GM19438 (cell line): ENCODE results near the gene FOXA2.
"Not testable (repeated sequence)": the region's sequence is repeated elsewhere in the genome, so short reads cannot be mapped to it uniquely, and the experiment has no call there.

ENCODE experiments used
- ATAC-seq: cut with Tn5 transposase; IDR thresholded peaks from one replicate; pipeline ENCODE4 v1.9.1; 2021; ENCODE audit warnings: low read depth; ENCODE audit not compliant: unreplicated experiment

Gene FOXA2

DNA sequence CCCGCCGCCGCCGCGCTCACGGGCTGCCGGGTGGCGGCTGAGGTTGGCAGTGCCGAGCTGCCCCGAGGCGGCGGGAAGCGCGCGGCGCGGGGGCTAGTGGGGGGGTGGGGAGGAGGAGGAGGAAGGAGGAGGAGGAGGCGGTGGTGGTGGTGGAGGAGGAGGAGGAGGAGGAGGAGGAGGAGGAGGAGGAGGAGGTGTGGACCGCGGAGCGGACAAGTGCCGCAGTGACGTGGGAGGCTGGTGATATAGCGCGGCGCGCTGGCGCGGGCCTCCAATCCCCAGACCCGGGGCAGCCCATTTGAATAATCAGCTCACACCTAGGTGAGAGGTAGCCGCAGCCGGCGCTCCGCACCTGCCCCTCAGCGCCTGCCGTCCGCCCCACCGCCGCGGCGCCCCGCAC is at the start of gene FOXA2:
FOXA2 (minus strand) TSS at position 51 of the 400 bp plus-strand sequence. CDS start 294 bp downstream, outside the sequence.
- ATAC-seq = no peak

- ATAC-seq = no peak
Observed at GRCh38 chr20:22630701-22631100, 46.3 kb upstream of the FOXA2 start.

DNA sequence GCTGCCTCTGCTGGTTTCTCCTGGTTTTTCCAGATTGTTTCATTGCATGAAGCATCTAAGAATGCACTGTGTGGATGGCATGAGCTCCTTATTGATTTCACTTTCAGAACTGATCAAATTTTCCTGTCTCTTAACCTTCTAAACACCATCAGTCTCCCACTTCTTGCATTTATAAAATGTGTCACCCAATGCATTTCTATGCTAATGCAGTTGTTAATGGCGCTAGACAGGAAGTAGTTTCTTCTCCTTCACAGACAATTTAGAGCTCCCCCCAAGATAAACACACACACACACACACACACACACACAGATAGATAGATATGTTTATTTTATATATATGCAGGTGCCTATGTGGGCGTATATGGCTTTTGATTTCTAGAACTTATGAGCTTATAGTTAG is 45.6 kb upstream of the FOXA2 start:
- no peak for ATAC-seq

DNA sequence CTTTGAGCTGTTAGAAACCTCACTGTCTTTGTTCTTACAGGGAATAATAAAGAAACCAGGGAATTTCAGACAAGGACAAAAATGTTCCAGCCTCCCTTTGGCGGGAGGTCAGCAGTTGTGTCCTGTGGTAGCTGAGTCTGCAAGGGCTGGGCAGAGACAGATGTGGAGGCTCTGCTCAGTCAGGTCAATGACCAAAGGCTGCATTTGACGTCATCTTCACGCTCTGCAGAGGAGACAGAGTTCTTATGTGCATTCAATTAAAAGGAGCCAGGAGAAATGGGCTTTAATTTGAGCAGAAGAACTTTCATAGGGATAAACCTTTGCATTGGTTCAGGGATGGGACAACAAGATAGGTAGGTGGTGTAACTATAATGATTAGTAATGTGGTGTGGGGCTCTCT is 45.1 kb upstream of the FOXA2 start:
- no peak for ATAC-seq

DNA sequence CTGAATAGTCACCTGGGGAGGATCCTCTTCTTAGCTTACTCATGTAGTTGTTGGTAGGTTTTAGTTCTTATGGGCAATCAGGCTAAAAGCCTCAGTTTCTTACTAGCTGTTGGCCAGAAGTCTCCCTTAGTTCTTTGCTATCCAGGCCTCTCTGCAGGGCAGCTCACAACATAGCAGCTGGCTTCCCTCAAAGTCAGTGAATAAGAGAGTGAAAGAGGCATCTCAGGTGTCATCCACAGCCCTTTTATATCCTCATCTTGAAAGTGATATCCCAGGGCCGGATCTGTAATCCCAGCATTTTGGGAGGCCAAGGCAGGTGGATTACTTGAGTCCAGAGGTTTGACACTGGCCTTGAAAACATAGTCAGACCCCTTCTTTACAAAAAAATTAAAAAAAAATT is 42.1 kb upstream of the FOXA2 start:
- ATAC-seq = no peak

DNA sequence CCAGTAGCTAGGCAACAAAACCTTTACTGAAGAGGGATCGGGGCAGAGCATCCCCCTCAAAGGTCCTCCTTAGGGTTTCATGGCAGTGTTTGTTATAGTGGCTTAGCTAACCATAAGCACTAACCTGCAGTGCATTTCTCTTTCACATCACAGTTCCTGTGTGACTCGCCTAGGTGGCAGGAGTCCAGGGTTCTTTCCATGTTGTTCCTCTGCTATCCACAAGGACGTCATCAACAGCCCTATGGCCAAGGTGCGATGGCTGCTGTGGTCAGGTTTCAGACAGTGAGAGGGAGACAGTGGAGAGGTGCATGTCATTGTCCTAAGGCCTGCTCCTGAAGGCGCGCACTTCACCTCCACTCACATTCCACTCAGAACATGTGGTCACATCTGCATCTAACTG is 38.8 kb upstream of the FOXA2 start:
- ATAC-seq = no peak

DNA sequence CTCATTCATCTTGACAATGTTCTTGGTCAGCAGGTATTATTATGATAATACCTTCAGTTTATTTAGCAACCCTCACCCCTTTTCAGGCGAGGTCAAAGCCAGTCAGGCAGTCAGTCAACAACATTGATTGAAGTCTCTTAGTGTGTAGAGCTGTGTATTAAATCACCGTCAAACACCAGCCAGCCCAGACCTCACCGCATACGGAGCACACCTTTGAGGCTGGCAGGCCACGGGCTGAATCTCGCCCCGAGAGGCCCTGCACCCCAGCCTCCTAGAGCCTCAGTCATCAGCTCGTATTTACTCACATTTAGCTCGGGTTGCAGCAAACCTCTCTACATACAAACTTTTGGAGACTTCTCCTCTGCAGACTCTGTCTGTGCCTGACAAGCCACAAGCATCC is 36.0 kb upstream of the FOXA2 start:
- ATAC-seq = no peak

DNA sequence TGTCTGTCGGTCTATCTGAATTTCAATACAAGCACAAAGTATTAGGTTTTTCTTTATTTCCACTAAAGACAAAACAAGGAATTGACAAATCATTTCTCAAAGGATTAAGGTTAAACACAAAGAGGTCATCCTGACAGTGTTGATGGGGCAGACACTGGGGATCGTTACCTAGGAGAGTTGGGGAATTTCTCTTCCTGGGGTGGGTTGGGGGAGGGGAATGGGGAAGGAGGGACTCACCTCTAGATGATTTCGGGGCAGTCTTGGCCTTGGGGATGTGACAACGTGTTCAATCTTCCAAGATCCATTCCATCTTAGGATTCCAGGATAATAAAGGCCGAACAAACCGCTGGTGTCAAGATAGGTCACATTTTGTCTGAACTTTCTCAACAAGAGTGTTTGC is 35.4 kb upstream of the FOXA2 start:
- ATAC-seq = no peak

- no peak for ATAC-seq
Observed at GRCh38 chr20:22619272-22619671, 34.9 kb upstream of the FOXA2 start.

DNA sequence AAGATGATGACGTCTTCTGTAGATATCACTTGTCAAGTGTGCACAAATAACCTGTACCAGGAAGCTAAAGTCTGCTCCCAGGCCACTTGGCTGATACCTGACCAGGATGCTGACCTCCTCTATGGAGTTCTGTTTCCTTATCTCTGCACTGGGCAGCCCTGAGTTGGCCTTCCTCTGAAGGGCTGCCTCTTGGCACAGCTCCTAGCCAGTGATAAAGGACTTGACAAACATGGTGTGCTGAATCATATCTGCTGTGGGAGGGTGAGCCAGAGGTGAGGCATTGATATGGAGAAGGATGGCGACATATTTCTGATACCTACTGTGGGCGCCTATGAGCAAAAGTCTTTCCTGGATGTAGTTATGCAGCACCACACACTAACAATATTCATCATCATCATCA is 32.8 kb upstream of the FOXA2 start:
- ATAC-seq = no peak

DNA sequence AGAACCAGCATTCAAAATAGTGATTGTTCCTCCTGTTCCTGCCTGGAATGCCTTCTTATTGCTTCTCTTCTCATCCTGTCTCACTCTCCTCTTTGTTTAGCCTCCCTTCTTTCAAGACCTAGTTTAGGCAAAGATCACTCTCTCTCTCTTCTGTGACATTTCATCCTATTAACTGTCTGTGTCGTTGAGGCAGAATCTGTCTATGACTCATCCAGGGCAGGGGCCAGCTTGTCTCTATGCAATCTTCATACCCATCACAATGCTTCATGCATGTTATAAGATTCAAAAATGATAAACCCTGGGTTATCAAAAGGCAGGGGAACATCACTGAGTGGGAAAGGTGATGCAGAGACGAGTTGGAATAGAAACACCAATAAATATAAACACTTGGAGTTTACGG is 32.2 kb upstream of the FOXA2 start:
- ATAC-seq = no peak

- ATAC-seq = no peak
Observed at GRCh38 chr20:22615425-22615824, 31.1 kb upstream of the FOXA2 start.

DNA sequence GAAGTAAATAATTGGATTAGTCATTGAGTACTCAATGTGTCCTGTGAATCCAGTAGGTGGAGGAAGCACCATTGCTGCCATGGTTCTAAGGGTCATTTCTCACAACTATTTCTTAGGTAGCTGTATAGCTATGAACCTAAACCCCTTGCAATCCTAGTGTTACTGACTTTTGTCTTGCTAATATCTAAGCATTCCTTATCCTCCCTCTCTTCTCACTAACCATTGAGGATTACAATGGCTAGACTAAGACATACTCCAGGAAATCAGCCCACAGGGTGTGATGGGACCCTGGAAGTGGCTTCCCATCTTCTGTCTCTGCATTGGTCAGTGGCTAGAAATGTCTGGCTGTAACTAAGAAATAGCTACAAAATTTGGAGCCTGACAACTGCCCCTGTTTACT is 27.3 kb upstream of the FOXA2 start:
- no peak for ATAC-seq

DNA sequence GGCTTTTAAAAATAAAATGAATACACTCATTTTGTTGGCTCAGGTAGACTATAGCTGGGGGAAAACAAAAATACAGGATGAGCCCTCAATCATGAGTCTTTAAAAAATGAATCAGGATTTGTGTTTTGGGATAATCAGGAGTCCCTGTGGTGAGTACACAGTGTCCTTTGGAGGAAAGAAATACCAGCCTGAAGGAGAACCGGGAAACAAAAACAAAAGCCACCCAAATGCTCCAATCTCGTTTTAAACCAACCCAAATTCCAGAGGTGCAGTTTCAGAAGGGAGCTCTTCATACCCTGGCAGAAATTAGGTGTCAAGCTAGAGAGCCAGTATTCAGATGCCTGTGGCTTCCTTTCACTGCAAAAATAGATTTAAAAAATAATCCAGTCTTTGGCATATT is 23.3 kb upstream of the FOXA2 start:
- no peak for ATAC-seq

DNA sequence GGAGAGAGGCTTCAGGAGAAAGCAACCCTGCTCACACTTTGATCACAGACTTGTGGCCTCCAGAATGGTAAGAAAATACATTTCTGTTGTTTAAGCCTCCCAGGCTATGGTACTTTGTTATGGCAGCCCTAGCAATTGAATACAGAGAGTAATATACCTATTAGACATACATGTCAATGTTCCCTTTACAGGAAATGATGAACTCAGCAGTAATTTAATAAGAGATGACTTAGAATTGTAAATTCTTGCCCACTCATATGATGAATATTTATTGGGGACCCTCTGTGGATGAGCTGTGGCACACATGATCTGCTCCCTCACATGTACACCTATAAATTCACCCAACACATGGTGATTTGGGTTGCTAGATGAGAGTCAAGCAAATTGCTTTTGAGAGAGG is 20.4 kb upstream of the FOXA2 start:
- ATAC-seq = no peak

- ATAC-seq = no peak
Observed at GRCh38 chr20:22601361-22602141, 17.2 kb upstream of the FOXA2 start.

DNA sequence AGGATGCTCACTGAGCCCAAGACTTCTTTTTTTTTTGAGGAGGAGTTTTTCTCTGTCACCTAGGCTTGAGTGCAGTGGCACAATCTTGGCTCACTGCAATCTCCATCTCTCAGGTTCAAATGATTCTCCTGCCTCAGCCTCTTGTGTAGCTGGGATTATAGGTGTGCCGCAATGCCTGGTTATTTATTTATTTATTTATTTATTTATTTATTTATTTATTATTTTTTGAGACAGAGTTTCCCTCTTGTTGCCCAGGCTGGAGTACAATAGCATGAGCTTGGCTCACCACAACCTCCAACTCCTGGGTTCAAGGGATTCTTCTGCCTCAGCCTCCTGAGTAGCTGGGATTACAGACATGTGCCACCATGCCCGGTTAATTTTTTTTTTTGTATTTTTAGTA is 14.9 kb upstream of the FOXA2 start:
- not testable (repeated sequence) for ATAC-seq

GRCh38 chr20:22597303-22597702 is 12.9 kb upstream of the FOXA2 start:
- ATAC-seq = no peak

- ATAC-seq = no peak
Observed at GRCh38 chr20:22590662-22591061, 6.3 kb upstream of the FOXA2 start.

- ATAC-seq = no peak
Observed at GRCh38 chr20:22586645-22587310, 2.4 kb upstream of the FOXA2 start.

DNA sequence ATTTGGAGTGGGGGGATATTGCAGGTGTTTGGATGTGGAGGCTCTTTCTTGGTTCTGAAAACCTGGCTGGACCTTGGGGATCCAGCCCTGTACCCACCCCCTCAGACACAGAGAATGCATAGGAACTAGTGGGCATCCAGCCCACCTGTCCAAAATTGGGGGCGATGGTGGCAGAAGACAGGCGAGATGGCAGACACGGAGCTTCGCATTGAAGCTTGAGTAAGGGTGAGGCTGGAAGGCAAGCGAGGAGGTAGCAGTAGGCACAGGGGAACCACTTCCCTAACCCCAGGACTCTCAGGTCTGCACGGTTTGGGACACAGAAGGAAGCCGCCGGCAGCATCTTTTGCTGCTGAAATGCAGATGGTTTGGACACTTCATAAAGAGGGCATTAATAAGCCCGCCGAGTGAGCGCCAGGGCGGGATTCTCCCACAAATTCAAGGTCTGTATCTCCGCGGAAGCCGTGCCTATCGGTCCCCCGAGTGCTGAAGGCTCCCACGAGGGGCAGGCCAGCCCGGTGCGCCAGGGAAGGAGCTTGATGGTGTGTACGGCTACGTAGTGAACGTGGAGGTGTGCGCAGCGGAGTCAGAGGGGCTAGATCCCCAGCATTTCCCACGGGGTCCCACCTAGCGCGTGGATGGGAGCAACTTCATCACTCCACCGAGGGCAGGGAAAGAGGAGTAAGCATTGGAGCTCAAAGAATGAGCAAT is 1.6 kb upstream of the FOXA2 start:
- ATAC-seq = no peak
